ENCODE results near the gene RAB4B. TPM values are rescaled to one million over a fixed set of nuclear protein-coding genes. Genes with fewer than 3 reads are reported as not detected.

The RAB4B gene
- total and polyA plus RNA-seq, 2 of the 13 experiments (the other 11 are each of a cell fraction or from before 2014, with no cell fraction given): 3.3 to 5.4 TPM

DNA sequence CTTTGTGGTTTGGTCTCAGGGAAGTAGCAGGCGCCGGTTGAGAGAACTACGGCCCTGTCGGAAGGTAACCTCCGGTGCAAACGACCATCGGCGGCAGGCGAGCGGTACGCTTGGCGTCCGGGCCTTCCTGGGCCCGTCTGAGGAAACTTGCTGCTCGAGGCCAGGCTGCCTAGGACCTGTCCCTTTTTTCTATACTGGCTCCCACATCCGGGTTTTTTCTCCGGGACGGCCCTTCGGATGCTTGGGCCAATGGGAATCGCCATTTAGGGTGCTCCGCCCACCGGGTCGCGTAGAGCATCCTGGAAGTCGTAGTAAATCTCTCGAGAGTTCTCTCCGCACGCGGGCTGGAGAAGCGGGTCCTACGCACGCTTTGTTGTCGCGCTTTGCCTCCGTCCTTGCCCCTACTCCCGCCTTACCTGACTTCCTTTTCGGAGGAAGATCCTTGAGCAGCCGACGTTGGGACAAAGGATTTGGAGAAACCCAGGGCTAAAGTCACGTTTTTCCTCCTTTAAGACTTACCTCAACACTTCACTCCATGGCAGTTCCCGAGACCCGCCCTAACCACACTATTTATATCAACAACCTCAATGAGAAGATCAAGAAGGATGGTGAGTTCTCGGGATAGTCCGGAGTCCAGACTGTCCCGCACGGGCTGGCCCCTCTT lies 27.0 kb upstream of the RAB4B start, which contains the start of gene SNRPA (continued):
- TF ChIP-seq, protein P1, sequence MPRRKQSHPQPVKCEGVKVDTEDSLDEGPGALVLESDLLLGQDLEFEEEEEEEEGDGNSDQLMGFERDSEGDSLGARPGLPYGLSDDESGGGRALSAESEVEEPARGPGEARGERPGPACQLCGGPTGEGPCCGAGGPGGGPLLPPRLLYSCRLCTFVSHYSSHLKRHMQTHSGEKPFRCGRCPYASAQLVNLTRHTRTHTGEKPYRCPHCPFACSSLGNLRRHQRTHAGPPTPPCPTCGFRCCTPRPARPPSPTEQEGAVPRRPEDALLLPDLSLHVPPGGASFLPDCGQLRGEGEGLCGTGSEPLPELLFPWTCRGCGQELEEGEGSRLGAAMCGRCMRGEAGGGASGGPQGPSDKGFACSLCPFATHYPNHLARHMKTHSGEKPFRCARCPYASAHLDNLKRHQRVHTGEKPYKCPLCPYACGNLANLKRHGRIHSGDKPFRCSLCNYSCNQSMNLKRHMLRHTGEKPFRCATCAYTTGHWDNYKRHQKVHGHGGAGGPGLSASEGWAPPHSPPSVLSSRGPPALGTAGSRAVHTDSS (CRISPR knock-in tag; conservative IDR thresholded peaks at IDR 0.05): no peak
- TF ChIP-seq NAIF1 (CRISPR knock-in tag; IDR thresholded peaks at IDR 0.05; ENCODE audit: borderline replicate concordance) (peak; percentile 83), CCAR2 (optimal IDR thresholded peaks at IDR 0.05; ENCODE audit: low read depth, low read length) (no peak), KDM6A (CRISPR knock-in tag; IDR thresholded peaks at IDR 0.05; ENCODE audit: low read depth) (no peak), ISL2 (CRISPR knock-in tag; IDR thresholded peaks at IDR 0.05) (no peak; the same call in 1 of the 2 replicates), ZNF138 (CRISPR knock-in tag; IDR thresholded peaks at IDR 0.05; ENCODE audit: low read depth) (peak; percentile 33; the same call in 1 of the 2 replicates), TEAD3 (CRISPR knock-in tag; optimal IDR thresholded peaks at IDR 0.05; ENCODE audit: borderline replicate concordance) (peak; percentile 13), KDM3A (CRISPR knock-in tag; IDR thresholded peaks at IDR 0.05; ENCODE audit: low read depth) (0 out of 2 replicates have a peak, but pooled peaks have one; percentile 9), ZBTB1 (CRISPR knock-in tag; IDR thresholded peaks at IDR 0.05; ENCODE audit: borderline replicate concordance) (no peak), SMAD3 (CRISPR knock-in tag; IDR thresholded peaks at IDR 0.05) (no peak), NR2F1 (CRISPR knock-in tag; IDR thresholded peaks at IDR 0.05) (no peak), HHEX (CRISPR knock-in tag; IDR thresholded peaks at IDR 0.05) (no peak), ZNF792 (CRISPR knock-in tag; IDR thresholded peaks at IDR 0.05) (no peak), FOSL2 (CRISPR knock-in tag; IDR thresholded peaks at IDR 0.05) (0 out of 2 replicates have a peak, but pooled peaks have one; percentile 10), MAFK (conservative IDR thresholded peaks at IDR 0.05 in 1 of 2, IDR thresholded peaks at IDR 0.05 in 1 of 2; ENCODE audit: low read length in 2 of 2) (no peak), ZNF878 (CRISPR knock-in tag; IDR thresholded peaks at IDR 0.05) (no peak)
- TF ChIP-seq, protein P2, sequence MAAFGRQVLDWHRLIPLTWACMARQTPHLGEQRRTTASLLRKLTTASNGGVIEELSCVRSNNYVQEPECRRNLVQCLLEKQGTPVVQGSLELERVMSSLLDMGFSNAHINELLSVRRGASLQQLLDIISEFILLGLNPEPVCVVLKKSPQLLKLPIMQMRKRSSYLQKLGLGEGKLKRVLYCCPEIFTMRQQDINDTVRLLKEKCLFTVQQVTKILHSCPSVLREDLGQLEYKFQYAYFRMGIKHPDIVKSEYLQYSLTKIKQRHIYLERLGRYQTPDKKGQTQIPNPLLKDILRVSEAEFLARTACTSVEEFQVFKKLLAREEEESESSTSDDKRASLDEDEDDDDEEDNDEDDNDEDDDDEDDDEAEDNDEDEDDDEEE (CRISPR knock-in tag; IDR thresholded peaks at IDR 0.05): peak; percentile 26; the same call in 1 of the 2 replicates
- TF ChIP-seq, protein P3, sequence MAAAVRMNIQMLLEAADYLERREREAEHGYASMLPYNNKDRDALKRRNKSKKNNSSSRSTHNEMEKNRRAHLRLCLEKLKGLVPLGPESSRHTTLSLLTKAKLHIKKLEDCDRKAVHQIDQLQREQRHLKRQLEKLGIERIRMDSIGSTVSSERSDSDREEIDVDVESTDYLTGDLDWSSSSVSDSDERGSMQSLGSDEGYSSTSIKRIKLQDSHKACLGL (CRISPR knock-in tag; IDR thresholded peaks at IDR 0.05): peak; percentile 16
- TF ChIP-seq, protein P4, sequence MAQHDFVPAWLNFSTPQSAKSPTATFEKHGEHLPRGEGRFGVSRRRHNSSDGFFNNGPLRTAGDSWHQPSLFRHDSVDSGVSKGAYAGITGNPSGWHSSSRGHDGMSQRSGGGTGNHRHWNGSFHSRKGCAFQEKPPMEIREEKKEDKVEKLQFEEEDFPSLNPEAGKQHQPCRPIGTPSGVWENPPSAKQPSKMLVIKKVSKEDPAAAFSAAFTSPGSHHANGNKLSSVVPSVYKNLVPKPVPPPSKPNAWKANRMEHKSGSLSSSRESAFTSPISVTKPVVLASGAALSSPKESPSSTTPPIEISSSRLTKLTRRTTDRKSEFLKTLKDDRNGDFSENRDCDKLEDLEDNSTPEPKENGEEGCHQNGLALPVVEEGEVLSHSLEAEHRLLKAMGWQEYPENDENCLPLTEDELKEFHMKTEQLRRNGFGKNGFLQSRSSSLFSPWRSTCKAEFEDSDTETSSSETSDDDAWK (CRISPR knock-in tag; IDR thresholded peaks at IDR 0.05): no peak
- TF ChIP-seq, protein P5, sequence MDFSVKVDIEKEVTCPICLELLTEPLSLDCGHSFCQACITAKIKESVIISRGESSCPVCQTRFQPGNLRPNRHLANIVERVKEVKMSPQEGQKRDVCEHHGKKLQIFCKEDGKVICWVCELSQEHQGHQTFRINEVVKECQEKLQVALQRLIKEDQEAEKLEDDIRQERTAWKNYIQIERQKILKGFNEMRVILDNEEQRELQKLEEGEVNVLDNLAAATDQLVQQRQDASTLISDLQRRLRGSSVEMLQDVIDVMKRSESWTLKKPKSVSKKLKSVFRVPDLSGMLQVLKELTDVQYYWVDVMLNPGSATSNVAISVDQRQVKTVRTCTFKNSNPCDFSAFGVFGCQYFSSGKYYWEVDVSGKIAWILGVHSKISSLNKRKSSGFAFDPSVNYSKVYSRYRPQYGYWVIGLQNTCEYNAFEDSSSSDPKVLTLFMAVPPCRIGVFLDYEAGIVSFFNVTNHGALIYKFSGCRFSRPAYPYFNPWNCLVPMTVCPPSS (IDR thresholded peaks at IDR 0.05): no peak
